Neural progenitor cell (in vitro differentiated cells): ENCODE data around the gene CYB561D1. TPM values are rescaled to one million over a fixed set of nuclear protein-coding genes. Genes with fewer than 3 reads are reported as not detected.
A peak's percentile ranks its signal among the peaks of the same experiment; 100 is the strongest.

Experiments
- DNase-seq: peaks from one replicate; pipeline ENCODE4 v3.0.0-alpha.2; 2016; ENCODE audit warnings: low spot score
- H2AFZ ChIP-seq: fragments of 200-600 bp; sonication (generic); replicated peaks from 2 replicates; pipeline ENCODE4 v1.6.1; 2016; ENCODE audit warnings: antibody characterized with exemption
- H3F3A ChIP-seq: fragments of 200-600 bp; sonication (generic); 2 replicates; pipeline ENCODE4 v1.6.1; 2016; ENCODE audit warnings: antibody characterized with exemption, low read depth
- H3K27ac ChIP-seq: fragments of 200-600 bp; sonication (generic); 2 replicates; pipeline ENCODE4 v1.5.1; 2016; ENCODE audit warnings: mild to moderate bottlenecking
- H3K27me3 ChIP-seq: fragments of 200-600 bp; sonication (generic); 2 replicates; pipeline ENCODE4 v1.6.1; 2016; ENCODE audit warnings: mild to moderate bottlenecking, moderate library complexity
- H3K36me3 ChIP-seq: fragments of 200-600 bp; sonication (generic); 2 replicates; pipeline ENCODE4 v1.5.1; 2016
- H3K4me1 ChIP-seq: fragments of 200-600 bp; sonication (generic); 2 replicates; pipeline ENCODE4 v1.6.1; 2016; ENCODE audit warnings: mixed run types
- H3K4me2 ChIP-seq: fragments of 200-600 bp; sonication (generic); 2 replicates; pipeline ENCODE4 v1.6.1; 2016
- H3K4me3 ChIP-seq: fragments of 200-600 bp; sonication (generic); 2 replicates; pipeline ENCODE4 v1.5.1; 2016
- H3K79me2 ChIP-seq: fragments of 200-600 bp; sonication (generic); 2 replicates; pipeline ENCODE4 v1.6.1; 2016; ENCODE audit warnings: low read depth
- H3K9ac ChIP-seq: fragments of 200-600 bp; sonication (generic); 2 replicates; pipeline ENCODE4 v1.6.1; 2016
- H3K9me3 ChIP-seq: fragments of 200-600 bp; sonication (generic); 2 replicates; pipeline ENCODE4 v1.5.1; 2016; ENCODE audit warnings: low read depth
- H4K20me1 ChIP-seq: fragments of 200-600 bp; sonication (generic); 2 replicates; pipeline ENCODE4 v1.6.1; 2016; ENCODE audit warnings: low read depth
- H3K27ac Mint-ChIP-seq: 3 replicates; pipeline ENCODE4 v1.8.0; 2021; ENCODE audit warnings: mixed read lengths
- H3K27me3 Mint-ChIP-seq: 2 replicates; pipeline ENCODE4 v1.8.0; 2022; ENCODE audit warnings: low read depth, mild to moderate bottlenecking, inconsistent platforms, moderate library complexity, mixed read lengths; ENCODE audit not compliant: insufficient read depth
- H3K36me3 Mint-ChIP-seq: 3 replicates; pipeline ENCODE4 v1.8.0; 2021; ENCODE audit warnings: mixed read lengths
- H3K4me1 Mint-ChIP-seq: 3 replicates; pipeline ENCODE4 v1.8.0; 2021; ENCODE audit warnings: mixed read lengths
- H3K4me3 Mint-ChIP-seq: 3 replicates; pipeline ENCODE4 v1.8.0; 2021; ENCODE audit warnings: mild to moderate bottlenecking, moderate library complexity, mixed read lengths
- H3K9me3 Mint-ChIP-seq: 3 replicates; pipeline ENCODE4 v1.8.0; 2020; ENCODE audit warnings: mixed read lengths
- EZH2 ChIP-seq: fragments of 200-600 bp; sonication (generic); IDR thresholded peaks from 2 replicates; pipeline ENCODE4 v1.6.1; 2017; ENCODE audit warnings: antibody characterized with exemption, mild to moderate bottlenecking, moderate library complexity
- EZH2phosphoT487 ChIP-seq: fragments of 200-600 bp; sonication (generic); IDR thresholded peaks from 2 replicates; pipeline ENCODE4 v1.6.1; 2017; ENCODE audit warnings: antibody characterized with exemption
- total RNA-seq: library from RNA; depleted of rRNA; stranded (reverse); fragments of >200 nt; gene quantifications from 2 replicates; pipeline ENCODE4 v1.2.3, GENCODE V29; 2015; ENCODE audit warnings: low replicate concordance

CYB561D1 gene
- total RNA-seq, 1 donor from 2014 or later, result 4.3 TPM

GRCh38 chr1:109548321-109549267, 54.7 kb downstream of the CYB561D1 start, which contains the start of gene GNAI3:
Gene GNAI3, plus strand, starts transcription at chr1:109548615. Its CDS starts 106 bp downstream, at chr1:109548721.
- TF ChIP-seq EZH2phosphoT487, result no peak
- no peak for TF ChIP-seq EZH2
- Mint-ChIP-seq H3K36me3 (peaks cover 3% of the 10 kb centered on the region), H3K27ac (peak within 1 kb of the TSS; percentile 75), H3K4me3 (peak within 1 kb of the TSS; percentile 93), H3K4me1 (peaks cover 26% of the 10 kb centered on the region), H3K27me3 (peaks cover 6% of the 10 kb centered on the region), H3K9me3 (no peaks in the 10 kb centered on the region)
- H3K36me3 ChIP-seq, result no peaks in the 10 kb centered on the region
- peak within 1 kb of the TSS; percentile 64 for H3K9ac ChIP-seq
- peak; percentile 94 for DNase-seq
- peak within 1 kb of the TSS; percentile 79 for H3K4me3 ChIP-seq
- peak within 1 kb of the TSS; percentile 92 for H3K4me2 ChIP-seq
- peaks cover 66% of the 10 kb centered on the region for H3K79me2 ChIP-seq
- H4K20me1 ChIP-seq, result peaks cover 46% of the 10 kb centered on the region
- peak within 1 kb of the TSS; percentile 70 for H3K27ac ChIP-seq
- peaks cover 25% of the 10 kb centered on the region for H3K4me1 ChIP-seq
- H3K27me3 ChIP-seq, result no peaks in the 10 kb centered on the region
- no peaks in the 10 kb centered on the region for H3K9me3 ChIP-seq
- H2AFZ ChIP-seq, result peak within 1 kb of the TSS; percentile 71
- peaks cover 11% of the 10 kb centered on the region for H3F3A ChIP-seq

Other genes starting within 250 kb of the CYB561D1 start
- 11.1 and 26.5 TPM in 2 replicates for gene CELSR2, start 244.6 kb upstream of the CYB561D1 start, total RNA-seq
- 78.1 and 134 TPM in 2 replicates for gene PSRC1, start 210.9 kb upstream of the CYB561D1 start, total RNA-seq
- not detected in 2 replicates for gene MYBPHL, start 187.1 kb upstream of the CYB561D1 start, total RNA-seq
- 33.3 and 38.9 TPM in 2 replicates for gene SORT1, start 96.2 kb upstream of the CYB561D1 start, total RNA-seq
- 49.9 and 62.0 TPM in 2 replicates for gene PSMA5, start 67.6 kb upstream of the CYB561D1 start, total RNA-seq
- gene SYPL2, start 27.5 kb upstream of the CYB561D1 start, total RNA-seq, result not detected in 2 replicates
- 6.5 and 8.5 TPM in 2 replicates for gene ATXN7L2, start 10.2 kb upstream of the CYB561D1 start, total RNA-seq
- 4.5 and 6.0 TPM in 2 replicates for gene AMIGO1, start 15.6 kb downstream of the CYB561D1 start, total RNA-seq
- gene GPR61, start 45.8 kb downstream of the CYB561D1 start, total RNA-seq, result 0.71 and 1.4 TPM in 2 replicates
- gene GNAI3, start 54.5 kb downstream of the CYB561D1 start, total RNA-seq, result 11.4 and 15.4 TPM in 2 replicates
- 0.25 TPM in 1 of 2 replicates, not detected in the other for gene GNAT2, start 125.5 kb downstream of the CYB561D1 start, total RNA-seq
- 22.9 and 49.8 TPM in 2 replicates for gene AMPD2, start 125.7 kb downstream of the CYB561D1 start, total RNA-seq
- 4.3 and 17.3 TPM in 2 replicates for gene GSTM4, start 162.0 kb downstream of the CYB561D1 start, total RNA-seq
- gene GSTM2, start 174.0 kb downstream of the CYB561D1 start, total RNA-seq, result 15.6 and 24.2 TPM in 2 replicates
- 13.8 and 20.8 TPM in 2 replicates for gene GSTM1, start 193.7 kb downstream of the CYB561D1 start, total RNA-seq
- gene GSTM5, start 218.2 kb downstream of the CYB561D1 start, total RNA-seq, result 0.62 TPM in 1 of 2 replicates, not detected in the other
- 6.4 and 12.9 TPM in 2 replicates for gene GSTM3, start 246.9 kb downstream of the CYB561D1 start, total RNA-seq